Germinal center (tissue), 1 donor: Measurements from ENCODE around the gene MAD1L1.

Experiments
- DNase-seq: peaks from one replicate; pipeline ENCODE4 v3.0.0; 2012; ENCODE audit warnings: mixed read lengths, low spot score

Gene MAD1L1

GRCh38 chr7:2104107-2104710, 128.5 kb downstream of the MAD1L1 start:
- peak; percentile 91 for DNase-seq

GRCh38 chr7:2103071-2103898, 129.5 kb downstream of the MAD1L1 start:
- no peak for DNase-seq

- no peak for DNase-seq
These were observed 130.4 kb downstream of the MAD1L1 start for GRCh38 chr7:2102375-2102723.

DNA sequence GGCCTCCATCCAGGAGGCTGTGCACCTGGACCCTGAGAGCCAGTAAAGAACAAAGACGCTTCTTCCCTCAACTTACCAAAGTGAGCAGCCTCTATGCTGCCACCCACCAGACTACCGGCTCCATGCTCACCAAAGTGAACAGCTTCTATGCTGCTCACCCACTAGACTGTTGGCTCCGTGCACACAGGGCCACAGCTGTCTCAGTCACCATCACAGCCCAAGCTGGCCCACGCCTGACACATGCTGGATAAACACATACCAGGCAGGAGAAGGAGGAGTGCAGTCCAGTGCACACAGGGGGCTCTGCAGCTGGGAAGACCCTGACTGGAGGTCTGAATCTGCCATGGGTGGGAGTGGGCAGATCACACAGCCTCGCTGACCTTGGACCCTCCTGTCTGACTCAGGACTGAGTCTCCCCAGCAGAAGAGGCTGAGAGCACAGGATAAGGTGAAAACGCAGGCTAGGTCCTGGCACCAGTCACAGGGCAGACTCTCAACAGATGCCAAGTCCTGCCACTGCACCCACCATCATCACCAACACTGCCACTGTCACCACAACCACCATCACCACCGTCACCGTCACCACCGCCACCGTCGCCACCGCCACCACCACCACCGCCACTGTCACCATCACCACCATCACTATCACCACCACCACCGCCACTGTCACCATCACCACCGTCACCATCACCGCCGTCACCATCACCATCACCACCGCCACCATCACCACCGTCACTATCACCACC, 130.9 kb downstream of the MAD1L1 start:
- no peak for DNase-seq

DNA sequence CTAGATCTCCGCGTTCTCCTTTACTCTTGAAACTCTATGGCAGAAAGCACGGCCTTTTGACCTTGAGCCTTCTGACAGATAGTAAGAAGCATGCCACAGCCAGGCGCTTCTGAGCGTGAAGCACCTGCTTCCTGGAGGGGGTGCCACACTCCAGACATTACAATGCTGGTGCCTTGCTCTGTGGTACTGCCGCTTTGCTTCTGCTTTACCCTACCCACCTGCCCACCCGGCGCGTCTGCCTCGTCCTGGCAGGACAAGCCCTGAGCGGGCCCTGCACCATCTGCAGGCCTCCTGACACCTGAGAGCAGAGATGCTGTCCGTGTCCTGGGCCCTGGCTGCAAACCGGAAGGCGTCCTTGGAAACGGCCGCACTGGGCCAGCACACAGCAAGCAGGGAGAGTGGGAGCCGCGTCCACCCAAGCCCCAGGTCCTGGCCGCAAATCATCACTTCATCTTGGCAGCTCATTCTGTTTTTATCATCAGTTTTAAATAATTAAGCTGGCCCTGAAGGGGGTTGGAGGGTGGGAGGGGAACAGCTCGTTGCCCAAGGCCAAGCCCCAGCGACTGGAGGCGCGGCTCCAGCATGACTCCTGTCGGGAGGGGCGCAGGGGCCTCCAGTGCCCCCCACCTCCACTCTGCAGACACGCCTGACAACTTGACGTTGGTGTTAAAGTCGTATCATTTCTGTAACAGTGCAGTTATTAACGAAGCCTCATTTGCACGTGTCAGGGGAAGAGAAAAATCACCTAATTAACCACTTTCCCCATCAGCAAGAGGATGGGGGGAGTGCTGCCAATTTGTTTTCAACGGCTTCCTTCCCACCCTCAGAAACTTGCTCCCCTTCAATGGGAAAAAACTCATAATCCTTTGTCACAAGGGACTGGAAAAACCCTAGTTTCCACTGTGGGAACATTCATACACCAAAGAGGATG, 132.2 kb downstream of the MAD1L1 start:
- peak; percentile 87 for DNase-seq

- DNase-seq, result peak; percentile 56
These were observed 133.4 kb downstream of the MAD1L1 start for GRCh38 chr7:2099048-2099957.

GRCh38 chr7:2098496-2098895, 134.2 kb downstream of the MAD1L1 start:
- DNase-seq, result no peak

- no peak for DNase-seq
These were observed 134.7 kb downstream of the MAD1L1 start for GRCh38 chr7:2098056-2098455.

DNA sequence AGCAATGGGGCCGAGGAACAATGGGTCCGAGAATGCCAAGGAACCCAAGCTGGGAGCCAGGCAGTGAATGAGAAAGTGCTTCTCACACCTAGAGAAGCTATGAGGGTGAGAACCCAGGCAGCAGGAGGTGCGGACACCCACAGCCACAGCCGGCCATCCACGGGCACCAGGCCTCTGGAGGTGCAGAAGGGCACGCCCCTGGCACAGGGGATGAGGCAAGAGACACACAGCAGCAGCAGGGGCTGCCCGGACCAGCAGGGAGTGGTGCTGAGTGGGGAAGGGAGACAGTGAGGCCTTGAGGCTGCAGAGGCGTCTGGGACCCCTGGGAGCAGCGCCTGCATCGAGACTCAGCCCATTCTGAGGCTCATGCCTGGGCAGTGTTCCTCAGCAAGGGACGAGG, 135.3 kb downstream of the MAD1L1 start:
- DNase-seq, result no peak

DNA sequence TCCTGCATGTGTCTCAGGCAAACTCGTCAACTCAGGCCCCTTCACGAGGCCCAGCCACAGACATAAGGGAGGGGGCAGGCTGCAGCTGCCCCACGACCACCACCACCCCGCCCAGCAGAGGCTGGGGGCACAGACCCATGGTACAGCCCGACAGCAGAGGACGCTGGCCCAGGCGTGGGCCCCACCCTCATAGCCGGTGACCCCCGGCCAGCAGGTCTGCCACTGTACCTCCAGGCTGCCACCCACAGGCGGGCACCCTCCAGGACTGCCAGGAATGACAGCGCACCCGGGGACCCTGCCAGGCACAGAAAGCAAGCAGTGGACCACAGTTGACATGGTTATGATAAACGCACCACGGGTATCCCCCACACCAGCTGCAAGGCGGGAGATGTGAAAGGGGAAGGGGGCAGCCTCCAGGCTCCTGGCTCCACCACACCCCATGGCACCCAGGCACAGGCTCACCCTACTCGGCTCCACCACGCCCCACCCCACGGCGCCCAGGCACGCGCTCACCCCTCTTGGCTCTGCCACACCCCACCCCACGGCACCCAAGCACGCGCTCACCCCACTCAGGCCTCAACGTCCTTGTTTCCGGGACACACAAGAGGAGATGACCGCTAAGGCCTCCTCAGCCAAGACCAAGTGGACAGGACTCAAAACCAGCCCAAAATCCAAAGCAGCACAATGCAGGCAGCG, 135.9 kb downstream of the MAD1L1 start:
- no peak for DNase-seq

DNA sequence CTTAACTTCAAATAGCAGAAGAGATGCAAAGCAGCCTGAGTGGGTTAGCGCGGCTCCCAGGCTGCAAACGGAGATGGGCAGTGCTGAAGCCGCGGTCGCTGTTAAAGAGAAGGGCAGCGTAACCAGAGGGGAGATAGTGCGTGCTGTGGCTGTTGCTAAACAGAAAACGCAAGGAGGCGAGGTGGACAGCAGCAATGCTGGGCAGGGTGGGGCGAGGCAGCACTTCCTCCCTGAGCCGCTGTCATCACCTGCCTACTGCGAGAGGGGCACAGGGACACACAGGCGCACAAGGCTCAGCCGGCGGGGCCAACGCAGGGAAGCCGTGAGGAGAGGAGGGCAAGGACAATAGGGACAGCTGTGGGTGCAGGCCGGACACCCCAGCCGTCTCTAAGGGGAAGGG, 137.3 kb downstream of the MAD1L1 start:
- DNase-seq, result no peak

DNA sequence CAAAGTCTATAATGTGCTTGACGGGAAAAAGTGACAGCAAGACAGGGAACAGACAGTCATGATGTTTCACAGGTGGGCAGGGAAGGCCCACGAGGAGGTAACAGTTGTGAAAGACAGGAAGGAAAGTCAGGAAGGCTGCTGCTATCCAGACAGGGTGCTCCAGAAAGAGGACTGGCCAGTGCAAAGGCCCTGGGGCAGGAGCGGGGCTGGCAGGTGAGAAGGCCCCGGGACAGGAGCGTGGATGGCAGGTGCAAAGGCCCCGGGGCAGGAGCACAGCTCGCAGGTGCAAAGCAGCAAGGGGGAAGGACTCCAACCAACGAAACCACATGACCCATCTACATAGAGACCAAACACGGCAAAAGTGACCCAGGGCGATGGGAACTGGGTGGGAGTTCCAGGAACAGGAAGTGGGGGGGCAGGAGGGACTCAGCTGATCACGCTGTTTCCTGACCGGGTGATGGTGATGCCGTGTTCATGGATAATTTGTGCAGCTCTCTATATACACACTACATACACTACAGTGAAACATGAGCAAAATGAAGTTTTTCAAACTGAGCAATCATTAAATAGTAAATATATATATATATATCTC, 138.2 kb downstream of the MAD1L1 start:
- DNase-seq, result no peak

DNA sequence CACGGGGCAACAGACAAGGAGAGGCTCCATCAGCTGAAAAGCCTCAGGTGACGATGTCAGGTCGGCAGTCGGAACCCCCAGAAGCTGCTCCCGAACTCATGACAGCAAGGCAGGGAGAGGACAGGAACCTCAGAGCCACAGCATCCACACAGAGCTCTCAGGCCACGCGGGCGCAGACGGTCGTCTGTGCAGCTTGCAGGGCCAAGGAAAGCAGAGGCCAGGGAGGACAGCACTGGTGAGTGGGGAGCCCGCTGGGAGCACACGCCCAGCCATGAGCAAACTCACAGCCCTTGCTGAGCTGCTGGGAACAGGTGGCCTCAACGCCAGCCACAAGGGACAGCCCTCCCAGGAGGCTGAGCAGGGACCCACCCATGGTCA, 138.9 kb downstream of the MAD1L1 start:
- DNase-seq, result no peak

GRCh38 chr7:2093215-2093842, 139.4 kb downstream of the MAD1L1 start:
- DNase-seq, result no peak

DNA sequence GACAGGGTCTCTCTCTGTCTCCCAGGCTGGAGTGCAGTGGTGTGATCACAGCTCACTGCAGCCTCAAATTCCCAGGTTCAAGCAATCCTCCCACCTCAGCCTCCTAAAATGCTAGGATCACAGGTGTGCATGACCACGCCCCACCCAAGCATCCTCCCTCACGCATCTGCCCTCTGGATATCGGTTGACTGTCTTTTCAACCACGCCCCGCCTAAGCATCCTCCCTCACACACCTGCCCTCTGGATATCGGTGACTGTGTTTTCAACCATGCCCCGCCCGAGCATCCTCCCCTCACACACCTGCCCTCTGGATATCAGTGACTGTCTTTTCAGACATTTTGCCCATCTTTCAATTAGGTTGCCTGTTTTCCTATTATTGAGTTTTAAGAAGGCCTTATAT, 140.5 kb downstream of the MAD1L1 start:
- DNase-seq, result no peak

DNA sequence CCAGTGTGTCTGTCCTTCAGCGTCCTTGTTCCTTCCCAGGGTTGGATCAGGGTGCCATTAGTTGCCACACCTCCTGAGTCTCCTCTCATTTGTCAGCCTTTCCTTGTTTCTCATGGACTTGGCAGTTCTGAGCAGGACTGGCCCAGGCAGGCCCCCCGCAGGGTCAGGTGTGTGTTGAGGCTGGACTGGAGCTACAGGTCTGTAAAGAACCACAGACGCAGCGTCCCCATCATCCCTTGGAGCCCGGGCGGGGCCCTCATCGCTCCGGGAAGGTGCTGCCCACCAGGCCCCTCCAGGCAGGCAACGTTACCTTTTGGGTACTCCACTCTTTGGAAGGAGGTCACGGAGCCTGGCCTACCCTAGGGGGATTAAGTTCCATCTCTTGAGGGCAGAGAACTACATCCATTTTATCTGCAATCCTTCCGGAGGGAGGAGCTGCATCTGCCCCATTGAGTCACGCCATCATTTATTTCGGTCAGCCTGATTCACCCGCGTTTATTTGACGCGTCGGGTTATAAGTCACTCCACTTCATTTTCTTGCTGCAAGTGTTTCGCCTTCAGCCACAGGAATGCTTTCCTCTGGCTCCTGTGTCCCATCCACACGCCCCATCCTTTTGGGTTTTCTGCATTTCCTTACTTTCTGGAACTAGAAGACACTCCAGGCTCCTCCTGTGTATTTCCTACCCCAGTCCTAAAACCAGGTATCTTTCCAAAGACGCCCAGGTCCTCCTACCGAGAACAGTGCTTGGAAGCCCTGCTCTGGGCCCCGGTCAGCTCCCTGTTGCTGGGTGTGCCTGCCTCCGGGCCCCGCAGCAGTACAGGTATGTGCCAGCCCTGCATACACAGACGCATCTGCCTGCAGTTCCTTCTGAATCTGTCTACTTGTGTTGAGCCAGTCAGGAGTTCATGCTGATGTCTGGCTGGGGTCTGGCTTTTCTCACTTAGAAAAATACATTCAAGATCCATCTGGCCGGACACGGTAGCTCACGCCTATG, 141.9 kb downstream of the MAD1L1 start:
- DNase-seq, result no peak

DNA sequence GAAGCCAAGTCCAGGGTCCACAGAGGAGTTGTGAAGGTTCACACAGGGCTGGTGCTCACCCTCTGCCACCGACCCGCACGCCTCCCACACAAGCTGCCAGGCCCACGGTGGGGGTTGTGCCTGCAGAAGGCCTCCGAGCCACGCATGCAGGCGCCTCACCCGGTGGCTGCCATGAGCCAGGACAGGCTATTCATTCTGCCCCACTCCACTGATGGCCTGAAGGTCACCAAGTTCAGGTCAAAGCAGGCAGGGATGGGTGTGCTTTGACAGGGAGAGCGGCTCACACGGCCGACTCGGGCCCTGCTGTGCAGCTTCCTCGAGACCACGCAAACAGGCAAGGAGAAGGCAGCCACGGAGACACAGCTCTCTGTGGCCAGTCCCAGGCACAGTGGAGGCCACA, 143.9 kb downstream of the MAD1L1 start:
- DNase-seq, result no peak

DNA sequence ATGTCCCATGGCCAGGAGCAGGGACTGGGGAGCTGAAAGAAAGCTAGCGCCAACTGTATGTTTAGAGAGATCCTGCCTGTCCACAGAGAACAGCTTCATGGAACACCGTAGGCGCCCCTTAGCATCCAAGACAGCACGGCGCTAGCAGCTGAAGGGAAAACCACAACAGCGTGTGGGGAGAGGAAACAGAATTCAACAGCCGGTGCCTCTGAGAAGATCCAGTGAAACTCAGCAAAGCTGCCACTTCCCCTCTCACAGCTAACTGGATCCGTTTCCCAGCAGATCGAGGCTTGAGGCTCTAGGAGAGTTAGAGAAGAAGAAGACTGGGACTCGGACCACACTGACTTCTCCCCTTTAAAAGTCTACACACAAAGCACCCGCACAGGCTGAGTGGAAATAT, 145.0 kb downstream of the MAD1L1 start:
- DNase-seq, result no peak
